Hematopoietic multipotent progenitor cell treated with erythropoietin and hydrocortisone succinate and interleukin-3 and kit ligand, for 6 days (in vitro differentiated cells): ENCODE measurements around the gene NOX5.

Experiments used
- DNase-seq: peaks from one replicate; pipeline ENCODE4 v3.0.0-alpha.2; 2015

Gene NOX5

DNA sequence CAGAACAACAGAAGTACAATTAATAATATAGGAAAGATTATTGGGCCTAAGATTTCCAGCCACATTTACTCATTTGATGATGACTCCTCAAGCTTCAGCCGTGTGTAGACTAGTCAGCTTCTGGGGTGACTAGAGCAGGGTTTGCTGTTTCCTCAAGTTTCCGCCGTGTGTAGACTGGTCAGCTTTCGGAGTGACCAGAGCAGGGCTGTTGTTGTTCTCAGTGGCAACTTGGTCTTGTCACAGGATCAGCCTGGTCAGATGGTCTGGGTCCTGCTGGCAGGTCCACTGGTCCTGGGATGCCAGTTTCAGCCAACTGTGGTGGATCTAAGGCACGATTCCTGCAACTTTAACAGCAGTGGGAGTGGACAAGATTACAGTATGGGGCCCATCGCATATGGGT, 21.8 kb upstream of the NOX5 start:
- DNase-seq: no peak

DNA sequence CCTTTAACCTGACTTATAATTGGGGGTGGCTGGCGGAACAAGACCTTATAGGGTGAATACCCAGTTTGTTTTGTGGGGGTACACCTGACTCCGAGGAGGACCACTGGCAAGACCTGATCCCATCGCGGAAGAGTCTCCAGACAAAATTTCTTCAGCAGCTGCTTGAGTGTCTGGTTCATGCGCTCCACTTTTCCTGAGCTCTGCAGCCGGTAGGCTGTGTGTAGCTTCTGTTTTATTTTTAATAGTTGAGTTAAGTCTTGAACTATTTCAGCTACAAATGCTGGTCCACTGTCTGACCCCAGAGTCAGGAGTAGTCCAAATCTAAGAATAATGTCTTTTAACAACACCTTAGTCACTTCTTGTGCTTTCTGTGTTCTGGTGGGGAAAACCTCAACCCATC, 21.2 kb upstream of the NOX5 start:
- no peak for DNase-seq

DNA sequence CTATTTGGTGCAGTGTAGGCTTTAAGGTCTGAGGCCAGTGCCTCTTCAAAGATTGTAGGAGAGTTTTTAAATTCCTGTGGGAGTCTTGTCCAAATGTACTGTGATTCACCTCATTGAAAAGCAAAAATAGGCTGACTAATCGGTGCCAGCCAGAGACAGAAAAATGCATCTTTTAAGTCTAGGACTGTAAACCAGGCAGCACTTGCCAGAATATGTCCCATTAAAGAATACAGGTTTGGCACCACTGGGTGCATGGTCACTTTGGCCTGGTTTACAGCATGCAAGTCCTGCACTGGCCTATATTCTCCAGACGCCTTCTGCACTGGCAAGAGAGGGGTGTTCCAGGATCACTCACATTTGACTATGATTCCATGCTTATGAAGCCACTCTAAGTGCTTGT, 20.3 kb upstream of the NOX5 start:
- no peak for DNase-seq

DNA sequence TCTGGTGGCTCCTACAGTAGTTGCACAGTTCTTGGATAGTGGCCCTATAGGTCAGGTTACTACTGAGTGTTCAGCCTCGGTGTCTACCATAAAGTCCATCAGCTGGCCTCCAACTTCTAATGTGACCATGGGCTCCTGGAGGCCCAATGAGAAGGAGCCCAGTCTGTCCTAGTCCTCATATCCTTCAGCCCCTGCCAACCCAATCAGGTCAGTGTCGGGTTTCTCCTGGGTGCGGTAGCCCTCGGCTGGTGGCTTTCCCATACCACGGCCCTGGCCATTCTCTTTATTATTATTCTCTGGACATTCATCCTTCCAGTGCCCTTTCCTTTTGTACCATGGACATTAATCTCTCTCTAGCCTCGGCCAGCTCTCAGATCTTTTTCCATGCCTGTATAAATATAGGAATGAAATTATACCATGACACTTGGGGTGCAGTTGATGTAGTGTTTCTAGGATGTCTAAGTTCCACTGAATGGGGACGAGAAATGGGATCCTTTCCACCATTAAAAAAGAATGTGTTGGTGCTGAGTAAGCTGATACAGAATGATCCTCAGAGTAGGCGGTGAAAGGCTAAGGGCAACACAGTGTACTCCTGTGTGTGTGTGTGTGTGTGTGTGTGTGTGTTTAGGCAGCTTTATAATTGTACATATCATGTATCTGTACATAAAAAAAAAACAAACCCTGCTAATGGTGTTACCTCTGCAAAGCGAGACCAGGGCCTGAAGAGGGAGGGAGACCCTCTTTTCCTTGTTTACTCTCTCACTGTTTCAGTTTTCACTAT, 19.3 kb upstream of the NOX5 start:
- DNase-seq: no peak

DNA sequence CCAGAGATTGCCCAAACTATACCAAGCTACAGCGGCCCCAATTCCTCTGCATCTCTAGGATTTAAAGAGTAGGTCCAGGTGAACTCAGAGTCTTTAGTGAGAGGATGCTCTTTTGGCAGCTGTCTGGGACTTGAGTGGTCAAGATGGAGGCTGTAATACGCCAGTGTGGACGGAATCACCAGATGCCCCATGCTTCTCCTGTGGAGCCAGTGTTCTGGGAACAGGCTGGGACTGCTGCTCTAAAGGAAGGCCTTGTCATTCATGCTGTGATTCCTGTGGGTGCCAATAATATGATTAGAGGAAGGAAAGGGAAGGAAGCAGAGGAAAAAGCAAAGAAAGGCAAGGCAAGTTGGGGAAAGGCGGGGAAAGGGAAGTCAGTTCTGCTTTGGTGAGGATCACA, 17.4 kb upstream of the NOX5 start:
- no peak for DNase-seq

DNA sequence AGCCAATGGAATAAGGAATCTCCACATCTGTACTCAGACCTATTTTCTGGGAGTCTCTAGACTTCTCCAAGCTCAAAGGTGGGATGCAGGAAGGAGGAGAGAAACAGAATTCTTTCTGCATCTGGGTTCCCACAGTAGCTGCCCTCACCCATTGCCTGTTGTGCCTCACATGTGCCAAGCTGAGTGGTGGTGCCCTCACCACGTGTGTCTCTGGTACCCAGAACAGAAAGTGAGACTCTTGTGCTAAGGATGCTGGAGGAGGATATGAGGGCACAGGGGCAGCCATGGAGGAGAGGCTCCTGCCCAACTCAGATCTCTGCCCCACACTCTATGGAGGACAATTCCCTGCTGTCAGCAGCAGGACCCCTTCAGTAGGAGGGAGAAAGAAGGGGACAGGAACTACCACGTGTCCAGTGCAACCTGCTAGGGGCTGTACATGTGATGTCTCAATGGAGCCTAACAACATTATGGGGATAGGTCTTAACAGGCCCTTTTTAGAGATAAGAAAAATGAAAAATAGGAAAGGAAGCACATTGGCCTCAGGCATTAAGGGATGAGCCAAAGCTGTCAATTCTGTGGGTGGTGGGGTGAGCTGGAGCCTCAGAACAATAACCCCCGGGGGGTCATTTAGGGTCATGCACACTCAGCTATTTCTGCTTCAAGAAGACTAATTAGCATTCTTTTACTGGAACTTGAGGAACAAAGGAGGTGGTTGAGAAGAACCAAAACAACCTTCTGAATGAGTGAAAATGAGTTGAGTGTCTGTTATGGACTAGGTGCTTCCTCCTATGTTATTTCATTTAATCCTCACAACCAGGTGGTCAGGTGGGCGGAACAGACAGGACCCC, 16.3 kb upstream of the NOX5 start:
- no peak for DNase-seq

DNA sequence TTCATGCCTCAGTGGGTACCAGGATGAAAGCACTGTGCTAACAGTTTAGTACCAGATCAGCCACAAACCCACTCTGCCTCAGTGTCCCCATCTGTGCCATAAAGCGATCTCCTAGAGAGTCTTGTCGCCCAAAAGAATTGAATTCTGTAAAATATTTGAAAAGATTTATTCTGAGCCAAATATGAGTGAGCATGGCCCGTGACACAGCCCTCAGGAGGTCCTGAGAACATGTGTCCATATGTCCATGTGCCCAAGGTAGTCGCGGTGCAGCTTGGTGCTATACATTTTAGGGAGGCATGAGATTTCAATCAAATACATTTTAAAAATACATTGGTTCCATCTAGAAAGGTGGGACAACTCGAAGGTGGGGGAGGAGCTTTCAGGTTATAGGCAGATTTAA, 15.4 kb upstream of the NOX5 start:
- no peak for DNase-seq

DNA sequence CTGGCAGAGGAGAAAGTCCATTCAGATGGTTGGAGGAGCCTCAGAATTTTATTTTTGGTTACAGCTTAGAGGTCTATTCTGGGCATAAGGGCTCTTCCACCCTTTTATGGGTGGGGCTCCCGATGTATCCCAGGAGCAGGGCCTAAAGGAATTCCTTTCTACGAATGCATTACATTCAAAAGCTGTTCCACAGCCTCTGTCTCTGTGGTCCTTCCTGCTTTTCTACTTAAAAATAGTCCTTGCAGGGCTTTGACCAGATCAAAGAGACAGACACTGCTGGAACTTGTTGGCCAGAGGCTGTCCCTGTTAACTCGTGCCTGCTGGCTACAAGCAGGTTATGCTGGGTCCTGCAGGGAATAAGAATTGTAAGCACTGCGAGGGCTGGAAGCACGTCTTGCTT, 14.4 kb upstream of the NOX5 start:
- DNase-seq: no peak

DNA sequence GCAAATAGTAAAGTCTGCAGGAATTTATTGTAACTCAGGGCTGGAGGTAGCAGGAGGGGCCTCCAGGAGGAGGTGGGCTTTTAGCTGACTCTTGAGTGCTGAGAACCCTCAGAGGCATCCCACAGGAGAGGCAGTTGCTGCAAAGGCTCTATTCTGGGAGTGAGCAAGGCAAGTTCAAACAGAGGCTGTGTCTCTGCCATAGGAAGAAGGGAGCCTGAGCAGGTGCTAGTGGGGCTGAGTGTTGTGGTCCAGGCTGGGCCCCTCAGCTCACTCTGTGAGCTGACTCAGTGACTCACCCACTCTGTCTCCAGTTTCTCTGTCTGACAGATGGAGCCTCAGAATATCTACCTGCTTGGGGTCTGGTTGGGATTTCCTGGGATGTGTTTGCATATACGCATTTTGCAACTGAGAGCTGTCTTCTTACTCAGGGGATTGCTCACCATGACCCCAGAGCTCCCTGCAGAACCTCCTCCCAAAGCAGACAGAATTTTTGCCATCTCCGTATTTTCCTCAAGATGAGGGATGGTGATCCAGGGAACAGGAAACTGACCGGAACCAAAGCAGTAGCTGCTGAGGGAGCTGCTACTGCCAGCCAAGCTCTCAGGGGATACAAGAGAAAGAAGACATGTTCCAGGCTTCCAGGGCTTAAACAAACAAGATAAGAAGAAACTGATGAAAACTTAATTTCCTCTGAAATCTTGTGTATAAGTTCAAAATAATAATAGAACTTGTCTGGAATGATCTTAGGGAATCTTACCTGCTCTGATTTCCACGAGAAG, 13.6 kb upstream of the NOX5 start:
- DNase-seq: no peak

DNA sequence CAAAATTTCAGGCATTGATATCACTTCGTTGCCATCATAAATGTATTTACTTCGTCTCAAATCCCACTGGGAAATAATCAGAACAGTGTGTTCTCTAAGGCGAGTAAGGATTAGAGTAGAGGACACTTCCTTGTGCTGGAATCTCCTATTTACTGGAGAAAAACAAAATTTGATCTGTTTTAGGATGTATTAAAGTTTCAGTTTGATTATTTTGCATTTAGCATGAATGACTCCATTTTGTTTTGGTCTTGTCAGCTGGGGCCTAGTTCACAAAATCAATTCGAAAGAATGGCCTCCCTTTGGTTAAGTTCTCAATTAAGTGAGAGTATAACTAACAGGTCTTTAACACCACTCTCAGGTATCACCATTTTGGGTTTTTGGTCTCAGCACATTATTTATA, 11.7 kb upstream of the NOX5 start:
- DNase-seq: no peak

DNA sequence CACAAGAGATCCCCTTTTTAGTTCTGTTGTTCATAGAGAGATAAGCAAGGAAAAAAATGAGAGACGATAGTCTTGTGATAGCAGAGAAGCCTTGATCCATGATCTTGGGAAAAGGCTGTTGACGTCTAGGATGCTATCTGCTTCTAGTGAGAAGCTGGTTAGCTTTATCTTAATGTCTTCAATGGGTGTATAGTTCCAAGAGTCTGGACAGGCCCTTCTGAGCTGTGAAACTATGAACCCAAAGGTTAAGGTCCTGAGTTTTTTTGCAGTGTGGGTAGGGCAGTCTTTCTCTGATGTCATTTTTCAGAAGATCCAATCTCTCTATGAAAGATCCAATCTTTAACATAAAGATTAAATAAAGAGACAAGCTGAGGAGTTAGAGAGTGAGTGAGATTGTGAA, 10.5 kb upstream of the NOX5 start:
- DNase-seq: no peak

DNA sequence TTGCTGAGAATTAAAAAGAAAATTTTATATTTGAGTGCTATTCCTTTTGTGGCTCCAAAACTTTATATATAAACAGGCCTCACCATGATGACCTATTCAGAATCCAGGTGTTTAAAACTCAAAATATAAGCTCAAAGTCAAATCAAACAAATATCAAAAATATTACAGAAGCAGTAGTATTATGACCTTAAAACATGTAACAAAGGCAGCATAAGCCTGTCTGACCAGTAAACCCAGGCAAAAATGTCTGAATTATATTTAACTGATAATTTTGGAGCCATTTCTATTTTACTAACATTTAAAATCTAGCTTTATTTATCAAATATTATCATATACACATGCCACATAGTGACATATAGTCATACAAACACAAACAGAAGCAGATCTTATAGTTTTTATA, 6.4 kb upstream of the NOX5 start:
- no peak for DNase-seq

DNA sequence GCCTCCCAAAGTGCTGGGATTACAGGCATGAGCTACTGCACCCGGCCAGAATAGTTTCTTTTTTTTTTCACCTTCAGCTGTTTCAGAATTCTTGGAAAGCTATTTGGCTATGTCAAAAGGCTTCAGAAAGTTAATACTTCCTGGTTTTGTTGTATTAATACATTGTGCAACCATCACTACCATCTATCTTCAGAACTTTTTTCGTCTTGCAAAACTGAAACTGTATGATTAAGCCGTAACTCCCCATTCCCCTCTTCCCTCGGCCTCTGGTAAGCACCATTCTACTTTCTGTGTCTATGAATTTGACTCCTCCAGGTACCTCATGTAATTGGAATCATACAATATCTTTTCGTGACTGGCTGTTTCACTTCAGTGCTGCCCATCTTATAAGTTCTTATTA, 5.2 kb upstream of the NOX5 start:
- DNase-seq: no peak

DNA sequence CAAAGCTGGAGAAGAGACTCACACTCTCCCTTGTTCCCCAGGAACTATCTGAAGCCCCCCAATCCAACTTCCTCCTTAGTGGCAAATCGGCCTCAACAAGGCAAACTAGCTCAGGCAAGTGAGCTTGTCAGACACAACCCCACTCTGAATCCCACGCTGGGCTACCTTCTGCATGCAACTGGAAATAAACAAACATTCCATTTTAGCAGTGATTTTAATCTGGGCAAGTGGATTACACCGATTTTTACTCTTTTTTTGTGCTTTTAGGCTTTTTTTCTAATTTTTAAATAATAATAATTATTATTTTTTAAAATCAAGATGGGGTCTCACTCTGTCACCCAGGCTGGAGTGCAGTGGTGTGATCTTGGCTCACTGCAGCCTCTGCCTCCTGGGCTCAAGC, 2.9 kb upstream of the NOX5 start:
- no peak for DNase-seq

DNA sequence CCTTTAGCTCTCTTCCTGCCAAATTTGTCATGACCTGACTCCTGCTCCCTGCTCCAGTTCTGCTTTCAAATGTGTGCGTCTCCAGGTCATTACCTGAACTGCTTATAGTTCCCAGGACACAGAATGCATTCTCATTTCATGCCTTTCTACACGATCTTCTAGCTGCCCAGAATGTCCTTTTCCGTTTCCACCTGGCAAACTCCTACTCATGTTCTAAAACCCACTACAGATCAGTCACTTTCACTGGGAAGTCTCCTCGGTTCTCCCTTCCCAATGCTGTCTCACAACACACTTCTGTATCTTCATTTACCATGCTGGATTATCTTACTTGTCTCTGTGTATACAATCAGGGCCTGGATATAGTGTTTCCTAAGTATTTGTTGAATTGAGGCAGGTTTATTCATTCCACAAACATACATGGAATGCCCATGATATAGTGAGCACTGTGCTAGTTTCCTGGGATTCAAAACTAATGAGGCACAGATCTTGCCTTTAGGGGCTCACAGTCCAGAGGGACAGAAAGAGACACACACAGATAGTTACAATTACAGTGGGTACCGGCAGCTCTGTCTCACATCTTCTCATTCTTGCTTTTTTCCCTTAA, 1.6 kb upstream of the NOX5 start:
- no peak for DNase-seq

DNA sequence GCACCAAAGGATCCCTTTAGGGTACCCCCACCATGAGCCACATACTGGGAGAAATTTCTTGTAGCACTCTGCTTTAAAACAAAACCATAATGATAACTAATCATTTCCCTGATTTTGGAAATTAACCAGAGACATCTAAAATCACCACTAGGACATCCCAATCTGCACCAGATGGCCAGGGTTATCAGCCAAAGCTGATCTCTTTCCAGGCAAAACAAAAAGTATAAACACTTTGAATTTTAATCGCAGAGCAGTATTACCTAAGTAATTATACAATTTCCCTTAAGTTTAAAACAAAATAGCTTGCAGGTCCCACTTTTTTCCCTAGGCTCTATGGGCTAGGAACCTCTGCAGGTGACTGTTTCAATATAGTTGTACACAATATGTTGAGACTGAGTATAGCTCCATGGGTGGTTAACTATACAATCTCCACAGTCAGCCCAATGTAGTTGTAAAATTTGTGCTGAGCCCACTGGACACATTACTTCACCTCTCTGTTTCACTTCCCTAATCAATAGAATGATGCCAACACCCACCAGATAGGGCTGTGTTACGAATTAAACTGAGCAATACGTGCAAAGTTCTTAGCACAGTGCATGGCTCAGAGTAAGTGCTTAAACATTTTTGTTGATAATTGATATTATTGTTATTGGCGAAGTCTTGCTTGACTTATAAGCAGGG, 629 bp upstream of the NOX5 start:
- DNase-seq: no peak

DNA sequence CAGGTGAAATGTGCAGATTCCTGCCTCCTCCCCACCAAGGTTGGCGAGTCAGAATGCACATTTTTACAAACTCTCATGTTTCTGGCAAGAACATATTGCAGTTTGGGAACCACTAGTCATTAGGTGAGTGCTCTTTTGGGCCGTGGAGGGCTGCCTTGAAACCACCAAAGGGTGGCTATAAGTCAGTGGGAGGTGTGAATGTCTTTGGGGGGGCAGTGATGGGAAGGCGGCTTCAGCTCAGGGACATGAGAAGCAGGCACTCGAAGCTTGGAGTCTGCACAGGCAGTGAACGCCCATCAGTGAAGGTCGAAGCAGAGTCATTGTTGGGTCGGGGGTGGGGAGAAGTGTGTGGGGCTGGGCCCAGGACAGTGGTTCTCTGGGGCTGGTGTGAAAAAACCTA, 1.1 kb downstream of the NOX5 start:
- no peak for DNase-seq

DNA sequence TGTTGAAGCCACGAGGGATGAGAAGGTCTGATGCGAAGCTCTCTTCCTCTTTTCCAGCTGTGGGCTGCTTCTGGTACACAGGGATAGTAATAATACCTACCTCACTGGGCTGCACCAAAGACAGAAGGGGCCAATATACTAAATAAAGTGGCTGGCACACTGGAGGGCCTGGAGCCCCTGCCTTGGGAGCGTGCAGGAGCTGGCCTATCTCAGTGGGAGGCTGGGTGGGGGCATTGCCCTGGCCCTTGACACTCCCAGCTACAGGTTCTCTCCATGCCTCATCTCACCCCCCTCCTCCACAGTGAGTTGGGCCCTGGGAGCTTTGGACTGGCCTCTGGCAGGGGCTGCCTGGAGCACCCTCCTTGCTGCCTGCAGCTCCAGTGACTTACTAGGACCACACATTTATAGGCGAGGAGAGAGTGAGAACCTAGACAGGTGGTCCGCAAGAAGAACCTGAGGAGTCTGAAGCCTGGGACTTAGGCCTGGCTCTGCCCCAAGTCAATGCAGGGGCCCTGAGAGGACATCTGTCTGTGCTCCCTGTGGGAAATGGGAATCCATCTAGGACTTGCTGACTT, 1.6 kb downstream of the NOX5 start:
- no peak for DNase-seq

DNA sequence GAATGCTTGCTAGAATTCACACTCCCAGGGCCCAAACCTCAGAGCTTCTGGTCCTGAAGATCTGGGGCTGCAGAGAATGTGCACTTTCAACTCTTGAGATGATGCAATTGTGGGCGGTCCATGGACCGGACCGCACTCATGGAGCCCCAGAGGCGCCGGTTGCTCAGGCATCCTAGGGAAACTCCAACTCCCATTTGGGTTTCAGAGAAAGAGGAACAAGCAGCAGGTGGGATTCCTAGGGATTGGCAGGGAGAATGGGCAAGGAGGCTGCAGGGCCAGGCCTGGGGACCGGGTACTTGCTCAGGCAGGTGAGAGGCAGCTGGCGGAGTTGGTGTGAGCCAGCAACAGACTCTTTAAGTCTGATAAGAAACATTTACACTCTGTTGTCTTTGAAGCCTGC, 3.5 kb downstream of the NOX5 start:
- DNase-seq: no peak

DNA sequence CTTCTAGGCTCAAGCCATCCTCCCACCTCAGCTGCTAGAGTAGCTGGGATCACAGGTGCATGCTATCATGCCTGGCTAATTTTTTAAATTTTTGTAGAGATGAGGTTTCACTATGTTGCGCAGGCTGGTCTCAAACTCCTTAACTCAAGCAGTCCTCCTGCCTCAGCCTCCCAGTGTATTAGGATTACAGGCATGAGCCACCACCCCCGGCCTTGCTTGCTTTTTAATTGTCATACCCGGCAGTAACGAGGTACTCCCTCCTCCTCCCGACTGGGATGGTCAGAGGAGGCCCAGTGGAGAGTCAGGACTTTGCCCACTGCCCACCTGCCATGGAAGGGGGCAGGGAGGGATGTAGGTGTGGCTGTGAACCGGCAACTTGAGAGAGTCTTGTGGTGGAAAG, 4.5 kb downstream of the NOX5 start:
- no peak for DNase-seq

DNA sequence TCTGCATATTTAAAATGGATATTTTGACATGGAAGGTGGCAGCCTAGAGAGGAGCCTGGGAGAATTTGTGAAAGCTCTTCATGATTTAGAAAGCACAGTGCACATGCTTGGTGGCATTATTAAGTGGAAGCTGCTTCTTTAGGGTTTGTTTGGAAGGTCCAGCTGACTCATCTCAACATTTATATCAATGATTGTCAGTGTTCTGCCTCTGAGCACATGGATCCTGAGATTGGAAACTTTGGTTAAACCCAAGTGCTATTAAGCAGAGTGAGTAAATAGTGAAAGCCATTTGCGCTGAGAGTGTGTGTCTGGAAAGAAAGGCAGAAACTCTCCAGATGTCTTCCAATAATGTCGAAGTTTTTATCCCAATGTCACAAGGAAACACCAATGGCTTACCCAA, 7.4 kb downstream of the NOX5 start:
- DNase-seq: no peak

DNA sequence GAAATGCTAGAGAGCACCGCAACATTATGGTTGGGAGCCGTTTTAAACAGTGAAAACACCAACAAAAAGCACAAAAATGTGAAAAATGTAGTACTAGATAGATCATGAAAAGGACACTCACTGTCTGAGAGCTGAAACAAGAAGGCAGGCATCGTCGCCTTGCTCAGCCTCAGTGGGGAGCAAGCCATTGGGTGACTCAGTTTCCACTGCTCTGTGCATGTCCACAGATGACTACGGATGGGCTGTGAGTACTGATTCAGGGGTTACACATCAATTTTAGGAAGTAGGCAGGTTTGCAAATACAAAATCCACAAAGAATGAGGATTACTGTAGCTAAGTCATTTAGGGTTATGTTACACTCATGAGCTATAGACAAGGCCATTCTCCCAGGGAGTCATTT, 10.8 kb downstream of the NOX5 start:
- DNase-seq: no peak
